Epithelial cell of umbilical artery (primary cell): ENCODE results near the gene RASGRF2. TPM values are rescaled to one million over a fixed set of nuclear protein-coding genes. Genes with fewer than 3 reads are reported as not detected.

Experiments
- total RNA-seq: library from RNA; depleted of rRNA; stranded (reverse); fragments of >200 nt; gene quantifications from 2 replicates; pipeline ENCODE4 v1.2.3, GENCODE V29; 2014

The RASGRF2 gene
- total RNA-seq: 15.3 and 15.9 TPM in 2 replicates

GRCh38 chr5:80959768-80960442, at the start of gene RASGRF2:
Gene RASGRF2, plus strand, starts transcription at chr5:80960363. Its CDS starts 376 bp downstream, at chr5:80960739.

GRCh38 chr5:81233080-81233634, 273.0 kb downstream of the RASGRF2 start, which contains the start of gene CKMT2:
Gene CKMT2, plus strand, starts transcription at chr5:81233322. Its CDS starts 17,811 bp downstream, at chr5:81251133.

